GM18526 (cell line): ENCODE measurements around the gene LRRC61.

ENCODE experiments used
- POLR2A ChIP-seq: IDR thresholded peaks from 3 replicates; pipeline ENCODE4 v1.6.1; 2011; ENCODE audit not compliant: insufficient read length; ENCODE audit errors: extremely low read depth

LRRC61 gene

GRCh38 chr7:150340024-150340749 is 17.0 kb downstream of the LRRC61 start:
- TF ChIP-seq POLR2A, result no peak

- no peak for TF ChIP-seq POLR2A
Measured at GRCh38 chr7:150340875-150341262, 17.7 kb downstream of the LRRC61 start.

- TF ChIP-seq POLR2A, result no peak
Measured at GRCh38 chr7:150341263-150342120, 18.3 kb downstream of the LRRC61 start, which contains the start of gene RARRES2. TSS of gene RARRES2 (minus strand) at chr7:150341629. CDS start at chr7:150340609, 1,020 bp downstream.

- no peak for TF ChIP-seq POLR2A
Measured at GRCh38 chr7:150342121-150342408, 18.9 kb downstream of the LRRC61 start.

- TF ChIP-seq POLR2A, result no peak
Measured at GRCh38 chr7:150343225-150343624, 20.1 kb downstream of the LRRC61 start.

GRCh38 chr7:150344299-150344698 is 21.1 kb downstream of the LRRC61 start:
- TF ChIP-seq POLR2A, result no peak

GRCh38 chr7:150345012-150345411 is 21.9 kb downstream of the LRRC61 start:
- no peak for TF ChIP-seq POLR2A

- no peak for TF ChIP-seq POLR2A
Measured at GRCh38 chr7:150346922-150347321, 23.8 kb downstream of the LRRC61 start.

GRCh38 chr7:150351587-150352194 is 28.5 kb downstream of the LRRC61 start:
- TF ChIP-seq POLR2A, result no peak

GRCh38 chr7:150355666-150356059 is 32.5 kb downstream of the LRRC61 start:
- TF ChIP-seq POLR2A, result no peak

GRCh38 chr7:150356265-150356897 is 33.2 kb downstream of the LRRC61 start:
- TF ChIP-seq POLR2A, result no peak

GRCh38 chr7:150357270-150357669 is 34.1 kb downstream of the LRRC61 start:
- no peak for TF ChIP-seq POLR2A

- TF ChIP-seq POLR2A, result no peak
Measured at GRCh38 chr7:150357771-150358427, 34.7 kb downstream of the LRRC61 start.

- TF ChIP-seq POLR2A, result no peak
Measured at GRCh38 chr7:150358433-150358832, 35.3 kb downstream of the LRRC61 start.
